Measurements from ENCODE around the gene LPAR1.

DNA sequence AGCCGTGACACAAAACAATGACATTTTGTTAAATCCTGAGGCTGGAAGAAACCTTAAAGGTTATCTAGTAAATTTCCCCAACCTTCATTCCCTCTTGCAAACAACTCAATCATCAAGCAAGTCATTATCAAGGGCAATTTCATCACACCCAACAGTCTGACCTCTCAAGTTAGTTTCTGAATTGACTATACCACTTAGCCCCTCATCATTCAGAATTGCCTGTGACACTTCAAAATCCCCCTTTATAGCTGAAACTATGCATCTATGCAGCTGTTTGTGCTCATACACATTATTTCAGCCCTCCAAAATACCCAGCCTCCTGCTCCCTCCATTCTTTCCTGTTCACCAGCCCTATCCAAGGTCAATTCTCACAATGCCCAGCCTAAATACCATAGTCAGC lies 24.6 kb downstream of the LPAR1 start:
- TF ChIP-seq, protein P1, sequence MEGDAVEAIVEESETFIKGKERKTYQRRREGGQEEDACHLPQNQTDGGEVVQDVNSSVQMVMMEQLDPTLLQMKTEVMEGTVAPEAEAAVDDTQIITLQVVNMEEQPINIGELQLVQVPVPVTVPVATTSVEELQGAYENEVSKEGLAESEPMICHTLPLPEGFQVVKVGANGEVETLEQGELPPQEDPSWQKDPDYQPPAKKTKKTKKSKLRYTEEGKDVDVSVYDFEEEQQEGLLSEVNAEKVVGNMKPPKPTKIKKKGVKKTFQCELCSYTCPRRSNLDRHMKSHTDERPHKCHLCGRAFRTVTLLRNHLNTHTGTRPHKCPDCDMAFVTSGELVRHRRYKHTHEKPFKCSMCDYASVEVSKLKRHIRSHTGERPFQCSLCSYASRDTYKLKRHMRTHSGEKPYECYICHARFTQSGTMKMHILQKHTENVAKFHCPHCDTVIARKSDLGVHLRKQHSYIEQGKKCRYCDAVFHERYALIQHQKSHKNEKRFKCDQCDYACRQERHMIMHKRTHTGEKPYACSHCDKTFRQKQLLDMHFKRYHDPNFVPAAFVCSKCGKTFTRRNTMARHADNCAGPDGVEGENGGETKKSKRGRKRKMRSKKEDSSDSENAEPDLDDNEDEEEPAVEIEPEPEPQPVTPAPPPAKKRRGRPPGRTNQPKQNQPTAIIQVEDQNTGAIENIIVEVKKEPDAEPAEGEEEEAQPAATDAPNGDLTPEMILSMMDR (IDR thresholded peaks at IDR 0.05; ENCODE audit: low read depth, low read length) = no peak
- TF ChIP-seq EZH2phosphoT487 (IDR thresholded peaks at IDR 0.05; ENCODE audit: low read depth) = no peak
